Liver (tissue), 9 donors: ENCODE measurements around the gene ATP2B2. TPM values are rescaled to one million over a fixed set of nuclear protein-coding genes. Genes with fewer than 3 reads are reported as not detected.

Experiments used
- DNase-seq: peaks from one replicate; pipeline ENCODE4 v3.0.0-alpha.2; 2017; ENCODE audit warnings: low spot score
- H3K27ac ChIP-seq, 2 donors: one replicate each; pipeline ENCODE4 v1.7.0; 2013; ENCODE audit warnings: inconsistent platforms in 2 of 2, low read length in 2 of 2, control low read depth in 1 of 2, low read depth in 1 of 2, mild to moderate bottlenecking in 1 of 2
- H3K27me3 ChIP-seq, 4 donors: one replicate each; pipeline versions ENCODE4 v1.6.1 to v1.7.0; 2013; ENCODE audit warnings: low read length in 3 of 4, inconsistent platforms in 1 of 4, mild to moderate bottlenecking in 1 of 4, moderate library complexity in 1 of 4; ENCODE audit not compliant: control insufficient read depth in 4 of 4, insufficient read depth in 4 of 4
- H3K36me3 ChIP-seq, 4 donors: one replicate each; pipeline versions ENCODE4 v1.6.1 to v1.7.0; 2013; ENCODE audit warnings: low read length in 3 of 4, mild to moderate bottlenecking in 3 of 4, low read depth in 1 of 4, moderate library complexity in 1 of 4; ENCODE audit not compliant: control insufficient read depth in 4 of 4, insufficient read depth in 3 of 4
- H3K4me1 ChIP-seq, 4 donors: one replicate each; pipeline versions ENCODE4 v1.6.1 to v1.7.0; 2013; ENCODE audit warnings: low read length in 3 of 4, mild to moderate bottlenecking in 3 of 4, moderate library complexity in 1 of 4; ENCODE audit not compliant: control insufficient read depth in 4 of 4, insufficient read depth in 4 of 4
- H3K4me3 ChIP-seq, 3 donors: one replicate each; pipeline versions ENCODE4 v1.6.1 to v1.7.0; 2013; ENCODE audit warnings: low read length in 3 of 3, control low read depth in 1 of 3, low read depth in 1 of 3, mild to moderate bottlenecking in 1 of 3
- H3K9ac ChIP-seq, 2 donors: one replicate each; pipeline ENCODE4 v1.7.0; 2013; ENCODE audit warnings: low read length in 2 of 2, mild to moderate bottlenecking in 2 of 2, moderate library complexity in 2 of 2, control low read depth in 1 of 2, low read depth in 1 of 2
- H3K9me3 ChIP-seq, 4 donors: one replicate each; pipeline versions ENCODE4 v1.6.1 to v1.7.0; 2013; ENCODE audit warnings: low read length in 3 of 4; ENCODE audit not compliant: control insufficient read depth in 4 of 4
- CTCF ChIP-seq: fragments of 150-350 bp; IDR thresholded peaks from 2 replicates; pipeline ENCODE4 v1.5.1; 2017; ENCODE audit warnings: improper control_type of control experiment, low read depth, low read length; ENCODE audit not compliant: missing input control
- EGR1 ChIP-seq, 2 donors: IDR thresholded peaks; 2 replicates each; pipeline ENCODE4 v1.6.1; 2016 to 2018; ENCODE audit warnings: antibody characterized with exemption in 2 of 2, low read depth in 2 of 2
- FOXA1 ChIP-seq: IDR thresholded peaks from 2 replicates; pipeline ENCODE4 v1.6.1; 2016; ENCODE audit warnings: antibody characterized with exemption
- GABPA ChIP-seq, 2 donors: IDR thresholded peaks in 1 of 2; conservative IDR thresholded peaks in 1 of 2; 2 replicates each; pipeline ENCODE4 v1.6.1; 2016; ENCODE audit warnings: antibody characterized with exemption in 2 of 2, mild to moderate bottlenecking in 1 of 2, moderate library complexity in 1 of 2
- HNF4A ChIP-seq, 2 donors: conservative IDR thresholded peaks; 2 replicates each; pipeline ENCODE4 v1.6.1; 2016; ENCODE audit warnings: antibody characterized with exemption in 2 of 2, mild to moderate bottlenecking in 2 of 2
- HNF4G ChIP-seq: IDR thresholded peaks from 2 replicates; pipeline ENCODE4 v1.6.1; 2016; ENCODE audit warnings: antibody characterized with exemption
- JUND ChIP-seq, 2 donors: IDR thresholded peaks; 2 replicates each; pipeline ENCODE4 v1.6.1; 2016; ENCODE audit warnings: antibody characterized with exemption in 2 of 2
- MAX ChIP-seq: IDR thresholded peaks from 2 replicates; pipeline ENCODE4 v1.6.1; 2016; ENCODE audit warnings: antibody characterized with exemption
- NR2F2 ChIP-seq: IDR thresholded peaks from 2 replicates; pipeline ENCODE4 v1.6.1; 2016; ENCODE audit warnings: antibody characterized with exemption
- RAD21 ChIP-seq, 2 donors: IDR thresholded peaks; 2 replicates each; pipeline ENCODE4 v1.6.1; 2016; ENCODE audit warnings: antibody characterized with exemption in 2 of 2, mild to moderate bottlenecking in 2 of 2
- REST ChIP-seq: IDR thresholded peaks from 2 replicates; pipeline ENCODE4 v1.6.1; 2016; ENCODE audit warnings: antibody characterized with exemption, mild to moderate bottlenecking
- SP1 ChIP-seq: IDR thresholded peaks from 2 replicates; pipeline ENCODE4 v1.6.1; 2018; ENCODE audit warnings: antibody characterized with exemption, mild to moderate bottlenecking
- TAF1 ChIP-seq: conservative IDR thresholded peaks from 2 replicates; pipeline ENCODE4 v1.6.1; 2016; ENCODE audit warnings: antibody characterized with exemption, mild to moderate bottlenecking
- YY1 ChIP-seq: IDR thresholded peaks from 2 replicates; pipeline ENCODE4 v1.6.1; 2016; ENCODE audit warnings: antibody characterized with exemption, mild to moderate bottlenecking
- ZBTB33 ChIP-seq: IDR thresholded peaks from 2 replicates; pipeline ENCODE4 v1.6.1; 2016; ENCODE audit warnings: antibody characterized with exemption
- WGBS: extraction: QIAGEN DNeasy Blood & Tissue Kit; methylation state at CpG from one replicate; pipeline ENCODE4 v1.1.7; 2013; 5-methylcytosine and 5-hydroxymethylcytosine counted together
- polyA plus RNA-seq, 2 donors: library from polyadenylated mRNA; stranded (reverse) in 1 of 2; unstranded in 1 of 2; fragments of 200-250 nt in 1 of 2; fragments of >200 nt in 1 of 2; fragmentation: Nextera tagmentation in 1 of 2; extraction: Ambion mirVana in 1 of 2; gene quantifications; one replicate each; pipeline versions ENCODE4 v1.2.1 to v1.2.3, GENCODE V29; 2013 to 2015
- total RNA-seq, 2 donors: library from RNA; depleted of rRNA; stranded (reverse); fragments of >200 nt; gene quantifications; one replicate each; pipeline ENCODE4 v1.2.3, GENCODE V29; 2014
- TF ChIP-seq, protein P1 (sequence below): IDR thresholded peaks from 2 replicates; pipeline ENCODE4 v1.6.1; 2016; ENCODE audit warnings: antibody characterized with exemption
- donor health status: healthy.
- donor health status: healthy.
- donor health status: healthy.
- donor health status: healthy.
- donor health status: healthy.

ATP2B2 gene
- total and polyA plus RNA-seq, 4 donors = 10.4 to 27.8 (median 20.7) TPM

- no peak for TF ChIP-seq REST
Observed at GRCh38 chr3:10408680-10409079, 96.7 kb downstream of the ATP2B2 start (continued).

GRCh38 chr3:10407361-10407760 lies 98.0 kb downstream of the ATP2B2 start:
- TF ChIP-seq HNF4G (no peak), YY1 (no peak), CTCF (no peak), NR2F2 (no peak), FOXA1 (no peak), TAF1 (no peak)
- TF ChIP-seq, protein P1, sequence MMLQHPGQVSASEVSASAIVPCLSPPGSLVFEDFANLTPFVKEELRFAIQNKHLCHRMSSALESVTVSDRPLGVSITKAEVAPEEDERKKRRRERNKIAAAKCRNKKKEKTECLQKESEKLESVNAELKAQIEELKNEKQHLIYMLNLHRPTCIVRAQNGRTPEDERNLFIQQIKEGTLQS = no peak
- no peak overlapping the region for H3K4me3 ChIP-seq
- 89% methylated on average over 8 of the region's 8 CpGs for WGBS
- H3K36me3 ChIP-seq = peaks cover 5 to 60% (median 17%) of the 10 kb centered on the region in 4 donors
- H3K4me1 ChIP-seq = no peaks in the 10 kb centered on the region
- no peaks in the 10 kb centered on the region for H3K9me3 ChIP-seq
- no peak overlapping the region for H3K27ac ChIP-seq
- H3K9ac ChIP-seq = no peak overlapping the region
- no peaks in the 10 kb centered on the region for H3K27me3 ChIP-seq
- DNase-seq = no peak

DNA sequence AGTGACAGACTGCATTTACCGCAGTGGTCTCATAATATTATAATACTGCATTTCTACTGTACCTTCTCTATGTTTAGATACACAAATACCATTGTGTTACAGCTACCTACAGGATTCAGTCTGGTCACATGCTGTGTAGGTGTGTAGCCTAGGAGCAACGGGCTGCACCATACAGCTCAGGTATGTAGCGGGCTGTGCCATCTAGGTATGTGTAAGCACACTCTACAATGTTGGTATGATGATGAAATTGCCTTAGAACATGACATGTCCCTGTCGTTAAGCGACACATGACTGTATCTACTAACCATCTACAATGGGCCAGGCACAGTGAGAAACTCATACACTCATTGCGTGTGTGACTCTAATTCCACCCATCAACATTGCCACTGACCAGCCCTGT lies 99.0 kb downstream of the ATP2B2 start:
- WGBS = 92% methylated on average over 6 of the region's 6 CpGs
- H3K36me3 ChIP-seq = peaks cover 5 to 61% (median 23%) of the 10 kb centered on the region in 4 donors
- H3K9ac ChIP-seq = no peak overlapping the region
- H3K4me3 ChIP-seq = no peak overlapping the region
- no peak for DNase-seq
- H3K4me1 ChIP-seq = no peaks in the 10 kb centered on the region
- no peak for TF ChIP-seq REST
- TF ChIP-seq YY1 = no peak
- TF ChIP-seq HNF4A (conservative IDR thresholded peaks at IDR 0.05) = no peak
- TF ChIP-seq HNF4G = no peak
- no peak for TF ChIP-seq GABPA (IDR thresholded peaks at IDR 0.05 in 1 of 2, conservative IDR thresholded peaks at IDR 0.05 in 1 of 2)
- no peak for TF ChIP-seq EGR1 (IDR thresholded peaks at IDR 0.05; ENCODE audit: low read depth in 2 of 2)
- no peak for TF ChIP-seq ZBTB33
- no peak for TF ChIP-seq JUND (IDR thresholded peaks at IDR 0.05)
- no peak for TF ChIP-seq TAF1
- no peak for TF ChIP-seq CTCF
- TF ChIP-seq FOXA1 = no peak
- no peak for TF ChIP-seq MAX
- TF ChIP-seq RAD21 (IDR thresholded peaks at IDR 0.05) = no peak
- TF ChIP-seq SP1 = no peak
- TF ChIP-seq NR2F2 = no peak
- no peaks in the 10 kb centered on the region for H3K9me3 ChIP-seq
- no peak overlapping the region for H3K27ac ChIP-seq
- no peaks in the 10 kb centered on the region for H3K27me3 ChIP-seq
